ENCODE measurements around the gene ZNF282. TPM values are rescaled to one million over a fixed set of nuclear protein-coding genes. Genes with fewer than 3 reads are reported as not detected.
A peak's percentile ranks its signal among the peaks of the same experiment; 100 is the strongest.

ZNF282 gene
- total RNA-seq, 4 donors from 2014 or later = 18.3 to 40.8 (median 22.2) TPM

DNA sequence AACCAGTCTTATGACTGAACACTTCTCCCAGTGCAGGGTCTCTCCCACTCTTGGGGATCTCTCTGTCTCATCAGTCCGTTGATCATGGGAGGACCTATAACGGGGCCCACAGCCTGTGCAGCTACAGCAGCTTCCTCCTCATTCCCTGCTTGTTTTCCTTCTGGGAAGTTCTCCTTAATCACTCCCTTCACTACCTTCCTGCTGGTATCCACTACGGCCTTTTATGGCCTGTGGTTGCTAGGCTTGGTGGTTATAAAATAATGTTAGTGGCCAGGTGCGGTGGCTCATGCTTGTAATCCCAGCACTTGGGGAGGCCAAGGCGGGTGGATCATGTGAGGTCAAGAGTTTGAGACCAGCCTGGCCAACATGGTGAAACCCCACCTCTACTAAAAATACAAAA lies 3.5 kb upstream of the ZNF282 start:
- intact Hi-C loops (cut with DNase I; ENCODE audit: low total_unique reads) (no loop called here), in situ Hi-C loops (cut with MboI; ENCODE audit: low pct_ligation_motif_present in 1 of 4, low pct_unique_long_range_greater_than_20kb in 1 of 4, low sequenced_read_pairs in 3 of 4) (no loop called here)
- no peak overlapping the region for H3K4me3 ChIP-seq
- no peaks in the 10 kb centered on the region for H3K9me3 ChIP-seq
- peaks cover 3 to 19% (median 14%) of the 10 kb centered on the region in 4 donors for H3K4me1 ChIP-seq
- 0 to 35% methylated on average over 1 to 5 of the region's 5 CpGs for WGBS, 2 donors (ENCODE audit: low coverage in 1 of 2)
- H3K36me3 ChIP-seq = no peaks in the 10 kb centered on the region
- H3K27ac ChIP-seq = peak overlapping the region; percentile 47 to 80 (median 66)
- H3K27me3 ChIP-seq = no peaks in the 10 kb centered on the region
- peak; percentile 32 for TF ChIP-seq POLR2A (IDR thresholded peaks at IDR 0.05)
- TF ChIP-seq, protein P1, sequence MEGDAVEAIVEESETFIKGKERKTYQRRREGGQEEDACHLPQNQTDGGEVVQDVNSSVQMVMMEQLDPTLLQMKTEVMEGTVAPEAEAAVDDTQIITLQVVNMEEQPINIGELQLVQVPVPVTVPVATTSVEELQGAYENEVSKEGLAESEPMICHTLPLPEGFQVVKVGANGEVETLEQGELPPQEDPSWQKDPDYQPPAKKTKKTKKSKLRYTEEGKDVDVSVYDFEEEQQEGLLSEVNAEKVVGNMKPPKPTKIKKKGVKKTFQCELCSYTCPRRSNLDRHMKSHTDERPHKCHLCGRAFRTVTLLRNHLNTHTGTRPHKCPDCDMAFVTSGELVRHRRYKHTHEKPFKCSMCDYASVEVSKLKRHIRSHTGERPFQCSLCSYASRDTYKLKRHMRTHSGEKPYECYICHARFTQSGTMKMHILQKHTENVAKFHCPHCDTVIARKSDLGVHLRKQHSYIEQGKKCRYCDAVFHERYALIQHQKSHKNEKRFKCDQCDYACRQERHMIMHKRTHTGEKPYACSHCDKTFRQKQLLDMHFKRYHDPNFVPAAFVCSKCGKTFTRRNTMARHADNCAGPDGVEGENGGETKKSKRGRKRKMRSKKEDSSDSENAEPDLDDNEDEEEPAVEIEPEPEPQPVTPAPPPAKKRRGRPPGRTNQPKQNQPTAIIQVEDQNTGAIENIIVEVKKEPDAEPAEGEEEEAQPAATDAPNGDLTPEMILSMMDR (IDR thresholded peaks at IDR 0.05) = no peak
- no peak for TF ChIP-seq EP300 (IDR thresholded peaks at IDR 0.05; ENCODE audit: low read depth)
- TF ChIP-seq POLR2AphosphoS5 (IDR thresholded peaks at IDR 0.05) = peak in 2 of 3 donors; percentile 34 to 51
- DNase-seq = peak; percentile 74

DNA sequence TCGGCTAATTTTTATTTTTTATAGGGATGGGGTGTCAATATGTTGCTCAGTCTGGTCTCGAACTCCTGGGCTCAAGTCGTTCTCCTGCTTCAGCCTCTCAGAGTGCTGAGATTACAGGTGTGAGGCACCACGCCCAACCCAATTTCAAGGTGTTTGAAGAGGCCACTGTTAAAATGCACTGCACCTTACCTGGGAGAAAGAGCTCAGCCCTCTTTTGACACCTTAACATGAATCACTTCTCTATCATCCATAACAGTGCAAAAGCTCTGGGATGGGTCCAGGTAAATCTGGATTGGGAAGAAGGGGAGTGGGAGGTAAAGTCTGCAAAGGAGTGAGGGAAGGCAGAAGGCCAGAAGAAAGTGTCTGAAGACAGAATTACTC lies 557 bp upstream of the ZNF282 start:
- H3K36me3 ChIP-seq = peaks cover 0 to 14% (median 7%) of the 10 kb centered on the region in 4 donors
- no peaks in the 10 kb centered on the region for H3K9me3 ChIP-seq
- no peak for DNase-seq
- peak overlapping the region; percentile 90 to 99 (median 98) for H3K27ac ChIP-seq
- peaks cover 11 to 30% (median 22%) of the 10 kb centered on the region in 4 donors for H3K4me1 ChIP-seq
- H3K4me3 ChIP-seq = peak overlapping the region in 3 of 4 donors; percentile 70 to 90 (median 88)
- no peaks in the 10 kb centered on the region for H3K27me3 ChIP-seq
- 72% methylated on average over 4 of the region's 4 CpGs; no CpG with 5 or more reads in 1 of the 2 donors for whole genome bisulfite sequencing, 2 donors (ENCODE audit: low coverage in 1 of 2)
- in situ Hi-C loops (cut with MboI; ENCODE audit: low pct_ligation_motif_present in 1 of 4, low pct_unique_long_range_greater_than_20kb in 1 of 4, low sequenced_read_pairs in 3 of 4) (no loop called here), intact Hi-C loops (cut with DNase I; ENCODE audit: low total_unique reads) (no loop called here)
- TF ChIP-seq, protein P1 (IDR thresholded peaks at IDR 0.05) = no peak
- TF ChIP-seq POLR2AphosphoS5 (IDR thresholded peaks at IDR 0.05) (no peak), EP300 (IDR thresholded peaks at IDR 0.05; ENCODE audit: low read depth) (no peak), POLR2A (IDR thresholded peaks at IDR 0.05) (no peak)

DNA sequence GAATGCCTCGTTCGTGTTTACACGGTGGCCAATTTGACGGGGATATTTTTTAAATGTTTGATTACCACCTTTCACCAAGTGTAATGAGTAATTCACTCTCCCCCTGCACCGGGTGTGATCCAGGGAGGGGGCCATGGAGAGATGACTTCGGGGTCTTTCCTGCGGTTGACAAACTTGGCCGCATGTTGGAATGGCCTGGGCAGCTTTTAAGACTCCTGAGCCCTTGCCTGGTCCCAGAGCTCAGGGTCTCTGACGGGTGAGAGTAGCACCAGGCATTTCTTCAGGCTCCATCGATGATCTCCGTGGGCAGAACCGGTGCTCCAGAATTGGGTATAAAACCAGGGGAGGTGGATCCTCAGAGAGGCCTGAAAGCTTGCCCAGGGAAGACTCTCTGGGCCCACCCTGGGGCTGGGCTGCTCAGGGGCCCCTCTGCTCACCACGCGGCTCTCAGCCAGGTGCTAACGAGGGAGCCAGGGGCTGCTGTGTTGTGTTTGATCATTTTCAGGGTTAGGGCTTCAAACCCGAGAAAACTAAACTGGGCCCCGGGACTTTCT lies 882 bp downstream of the ZNF282 start:
- intact Hi-C loops (cut with DNase I; ENCODE audit: low total_unique reads) (no loop called here), in situ Hi-C loops (cut with MboI; ENCODE audit: low pct_ligation_motif_present in 1 of 4, low pct_unique_long_range_greater_than_20kb in 1 of 4, low sequenced_read_pairs in 3 of 4) (no loop called here)
- Histone ChIP-seq H3K4me3 (peak overlapping the region; percentile 70 to 91 (median 89)), H3K36me3 (peaks cover 0 to 28% (median 14%) of the 10 kb centered on the region in 4 donors), H3K9me3 (no peaks in the 10 kb centered on the region), H3K27ac (peak overlapping the region; percentile 90 to 99 (median 98)), H3K4me1 (peaks cover 11 to 30% (median 22%) of the 10 kb centered on the region in 4 donors), H3K27me3 (no peaks in the 10 kb centered on the region)
- 0 to 2% methylated on average over 1 to 17 of the region's 17 CpGs for WGBS, 2 donors (ENCODE audit: low coverage in 1 of 2)
- TF ChIP-seq POLR2AphosphoS5 (IDR thresholded peaks at IDR 0.05) (no peak), POLR2A (IDR thresholded peaks at IDR 0.05) (no peak), EP300 (IDR thresholded peaks at IDR 0.05; ENCODE audit: low read depth) (no peak)
- TF ChIP-seq, protein P1 (IDR thresholded peaks at IDR 0.05) = no peak
- peak; percentile 9 for DNase-seq

DNA sequence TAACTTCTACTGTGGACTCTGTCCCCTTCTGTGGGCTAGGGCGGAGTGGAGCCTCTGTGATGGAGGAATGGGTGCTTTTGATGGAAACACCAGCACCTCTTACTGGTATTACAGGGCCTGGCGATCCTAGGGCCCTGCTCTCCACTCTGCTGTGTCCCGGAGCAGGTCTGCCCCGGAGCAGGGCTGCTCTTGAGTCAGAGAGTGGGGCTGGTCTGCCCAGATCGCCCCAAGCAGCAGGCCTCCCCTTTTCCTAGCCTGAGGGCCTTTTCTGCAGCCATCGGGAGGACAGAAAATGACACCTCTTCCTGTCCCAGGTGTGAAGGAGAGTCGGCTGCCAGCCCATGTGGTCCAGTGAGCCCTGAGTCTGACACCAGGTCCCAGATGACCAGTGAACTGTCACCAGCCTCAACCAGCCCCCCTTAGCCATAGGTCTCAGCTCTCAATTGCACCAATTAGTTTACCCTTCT lies 1.4 kb downstream of the ZNF282 start:
- H3K36me3 ChIP-seq = peaks cover 0 to 32% (median 14%) of the 10 kb centered on the region in 4 donors
- DNase-seq = peak; percentile 11
- in situ Hi-C loops (cut with MboI; ENCODE audit: low pct_ligation_motif_present in 1 of 4, low pct_unique_long_range_greater_than_20kb in 1 of 4, low sequenced_read_pairs in 3 of 4) (no loop called here), intact Hi-C loops (cut with DNase I; ENCODE audit: low total_unique reads) (no loop called here)
- TF ChIP-seq EP300 (IDR thresholded peaks at IDR 0.05; ENCODE audit: low read depth) (no peak), POLR2A (IDR thresholded peaks at IDR 0.05) (no peak), POLR2AphosphoS5 (IDR thresholded peaks at IDR 0.05) (no peak)
- TF ChIP-seq, protein P1 (IDR thresholded peaks at IDR 0.05) = no peak
- peaks cover 11 to 26% (median 22%) of the 10 kb centered on the region in 4 donors for H3K4me1 ChIP-seq
- peak overlapping the region; percentile 90 to 99 (median 98) for H3K27ac ChIP-seq
- H3K4me3 ChIP-seq = peak overlapping the region; percentile 70 to 91 (median 89)
- no peaks in the 10 kb centered on the region for H3K9me3 ChIP-seq
- H3K27me3 ChIP-seq = no peaks in the 10 kb centered on the region
- 6% methylated on average over 4 of the region's 7 CpGs; no CpG with 5 or more reads in 1 of the 2 donors for WGBS, 2 donors (ENCODE audit: low coverage in 1 of 2)
